ENCODE results near the gene SYT11. TPM values are rescaled to one million over a fixed set of nuclear protein-coding genes. Genes with fewer than 3 reads are reported as not detected.

The SYT11 gene
- total and polyA plus RNA-seq, 9 of the 15 experiments (the other 6 are each of a cell fraction or from before 2014, with no cell fraction given): 0.05 to 0.18 (median 0.11) TPM

- Histone ChIP-seq H3K27me3 (ENCODE audit: control insufficient read depth in 2 of 2, insufficient read depth in 2 of 2, low read length in 2 of 2) (no peaks in the 10 kb centered on the region), H3K4me1 (replicated peaks in 1 of 2; ENCODE audit: control insufficient read depth in 2 of 2, insufficient read depth in 2 of 2, low read length in 2 of 2) (peaks cover 3 to 7% of the 10 kb centered on the region in 2 experiments; a peak in 2 of 5 replicates), H3K27ac (ENCODE audit: extremely low read depth, low read depth, low read length) (peak within 1 kb of the TSS; percentile 73), H3K36me3 (ENCODE audit: control insufficient read depth, insufficient read depth, low read length) (peaks cover 73% of the 10 kb centered on the region), H3K4me3 (peak within 1 kb of the TSS; percentile 48), H3K9ac (ENCODE audit: insufficient read depth in 1 of 2, low read depth in 2 of 2, low read length in 2 of 2) (peak within 1 kb of the TSS; percentile 75 to 85), H2AFZ (ENCODE audit: low read depth, low read length) (peak within 1 kb of the TSS; percentile 73), H3K9me1 (ENCODE audit: control insufficient read depth, insufficient read depth, low read length) (no peaks in the 10 kb centered on the region), H3K4me2 (ENCODE audit: insufficient read depth, low read length) (peak within 1 kb of the TSS; percentile 85), H4K20me1 (replicated peaks; ENCODE audit: control insufficient read depth, insufficient read depth, low read length) (no peaks in the 10 kb centered on the region), H3K79me2 (ENCODE audit: control insufficient read depth, insufficient read depth, low read length) (peaks cover 22% of the 10 kb centered on the region), H3K9me3 (replicated peaks; ENCODE audit: control insufficient read depth, insufficient read depth, low read depth, low read length) (no peaks in the 10 kb centered on the region)
- DNase-seq (ENCODE audit: extremely low read depth in 1 of 4, low spot score in 3 of 4): peak; percentile 91 to 95 (median 94)
- ChIA-PET CTCF (ENCODE audit: low intra/inter-chr PET ratio) (no interaction called here), POLR2A (interaction anchor here (0.7 to 5.7 kb wide), 4 partner anchors 8 to 21 kb away, joined by 3 to 36 read pairs (median 4); no protein-coding TSS in a partner anchor)
- BruUV-seq (replicated peaks): no TSS peak
- ATAC-seq: peak; percentile 95
- FAIRE-seq: peak; percentile 96
- in situ Hi-C loops (cut with MboI) (no loop called here), intact Hi-C loops (cut with micrococcal nuclease) (loop anchor here (2.0 to 5.0 kb wide), 2 partner anchors 55 to 79 kb away; partner anchors contain the start of gene GON4L)
- WGBS (ENCODE audit: insufficient coverage, low coverage, missing lambda C conversion rate): 6% methylated on average over 28 of the region's 34 CpGs
- TF ChIP-seq MAFK (IDR thresholded peaks at IDR 0.05; ENCODE audit: low read length) (no peak), MTF1 (CRISPR knock-in tag; IDR thresholded peaks at IDR 0.05; ENCODE audit: borderline replicate concordance) (no peak), PRPF4 (IDR thresholded peaks at IDR 0.05; ENCODE audit: insufficient read depth, low read depth, low read length, poor library complexity, severe bottlenecking) (no peak), PREB (CRISPR knock-in tag; IDR thresholded peaks at IDR 0.05) (no peak), RBM25 (IDR thresholded peaks at IDR 0.05; ENCODE audit: low read depth, low read length, severe bottlenecking) (no peak), KLF1 (tag; IDR thresholded peaks at IDR 0.05) (no peak), RFX1 (IDR thresholded peaks at IDR 0.05) (no peak), ZNF316 (IDR thresholded peaks at IDR 0.05) (no peak), SRSF7 (optimal IDR thresholded peaks at IDR 0.05; ENCODE audit: low read depth, low read length) (no peak), HDAC1 (IDR thresholded peaks at IDR 0.05) (no peak), LCOR (CRISPR knock-in tag; IDR thresholded peaks at IDR 0.05) (0 out of 2 replicates have a peak, but pooled peaks have one; percentile 29), POLR2A (conservative IDR thresholded peaks at IDR 0.05) (peak; percentile 50; the same call in 1 of the 2 replicates), ZNF23 (CRISPR knock-in tag; IDR thresholded peaks at IDR 0.05) (no peak), SMAD1 (IDR thresholded peaks at IDR 0.05; ENCODE audit: low read depth, low read length, partially characterized antibody) (peak; percentile 27), ZFP1 (CRISPR knock-in tag; IDR thresholded peaks at IDR 0.05) (no peak)
- TF ChIP-seq, protein P1, sequence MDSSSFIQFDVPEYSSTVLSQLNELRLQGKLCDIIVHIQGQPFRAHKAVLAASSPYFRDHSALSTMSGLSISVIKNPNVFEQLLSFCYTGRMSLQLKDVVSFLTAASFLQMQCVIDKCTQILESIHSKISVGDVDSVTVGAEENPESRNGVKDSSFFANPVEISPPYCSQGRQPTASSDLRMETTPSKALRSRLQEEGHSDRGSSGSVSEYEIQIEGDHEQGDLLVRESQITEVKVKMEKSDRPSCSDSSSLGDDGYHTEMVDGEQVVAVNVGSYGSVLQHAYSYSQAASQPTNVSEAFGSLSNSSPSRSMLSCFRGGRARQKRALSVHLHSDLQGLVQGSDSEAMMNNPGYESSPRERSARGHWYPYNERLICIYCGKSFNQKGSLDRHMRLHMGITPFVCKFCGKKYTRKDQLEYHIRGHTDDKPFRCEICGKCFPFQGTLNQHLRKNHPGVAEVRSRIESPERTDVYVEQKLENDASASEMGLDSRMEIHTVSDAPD (CRISPR knock-in tag; IDR thresholded peaks at IDR 0.05): no peak
- TF ChIP-seq, protein P2, sequence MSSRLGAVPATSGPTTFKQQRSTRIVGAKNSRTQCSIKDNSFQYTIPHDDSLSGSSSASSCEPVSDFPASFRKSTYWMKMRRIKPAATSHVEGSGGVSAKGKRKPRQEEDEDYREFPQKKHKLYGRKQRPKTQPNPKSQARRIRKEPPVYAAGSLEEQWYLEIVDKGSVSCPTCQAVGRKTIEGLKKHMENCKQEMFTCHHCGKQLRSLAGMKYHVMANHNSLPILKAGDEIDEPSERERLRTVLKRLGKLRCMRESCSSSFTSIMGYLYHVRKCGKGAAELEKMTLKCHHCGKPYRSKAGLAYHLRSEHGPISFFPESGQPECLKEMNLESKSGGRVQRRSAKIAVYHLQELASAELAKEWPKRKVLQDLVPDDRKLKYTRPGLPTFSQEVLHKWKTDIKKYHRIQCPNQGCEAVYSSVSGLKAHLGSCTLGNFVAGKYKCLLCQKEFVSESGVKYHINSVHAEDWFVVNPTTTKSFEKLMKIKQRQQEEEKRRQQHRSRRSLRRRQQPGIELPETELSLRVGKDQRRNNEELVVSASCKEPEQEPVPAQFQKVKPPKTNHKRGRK (tag; IDR thresholded peaks at IDR 0.05): no peak
Observed at GRCh38 chr1:155911156-155912055, 52.0 kb downstream of the SYT11 start, which contains the start of gene RIT1. Gene RIT1, minus strand, starts transcription at chr1:155911349. Its CDS starts 588 bp downstream, at chr1:155910761.
